ENCODE results near the gene IGSF21.
A peak's percentile ranks its signal among the peaks of the same experiment; 100 is the strongest.

The IGSF21 gene

GRCh38 chr1:18354612-18355011 lies 247.0 kb downstream of the IGSF21 start:
- TF ChIP-seq REST (IDR thresholded peaks at IDR 0.05; ENCODE audit: low read depth) (no peak), CEBPB (IDR thresholded peaks at IDR 0.05) (no peak), YY1 (IDR thresholded peaks at IDR 0.05; ENCODE audit: low read depth) (no peak), TCF12 (IDR thresholded peaks at IDR 0.05; ENCODE audit: low read depth) (no peak), EP300 (IDR thresholded peaks at IDR 0.05; ENCODE audit: borderline replicate concordance) (no peak), FOXM1 (IDR thresholded peaks at IDR 0.05; ENCODE audit: borderline replicate concordance, low read depth) (no peak), CREB1 (IDR thresholded peaks at IDR 0.05; ENCODE audit: low read depth) (no peak), RAD21 (IDR thresholded peaks at IDR 0.05; ENCODE audit: low read depth) (no peak), MAX (IDR thresholded peaks at IDR 0.05) (no peak), EGR1 (IDR thresholded peaks at IDR 0.05) (no peak), TAF1 (IDR thresholded peaks at IDR 0.05; ENCODE audit: low read depth) (no peak), TEAD4 (IDR thresholded peaks at IDR 0.05) (no peak), USF1 (IDR thresholded peaks at IDR 0.05) (no peak), ZBTB7A (IDR thresholded peaks at IDR 0.05; ENCODE audit: low read depth) (no peak)

- TF ChIP-seq ZBTB7A (IDR thresholded peaks at IDR 0.05; ENCODE audit: low read depth) (no peak), TAF1 (IDR thresholded peaks at IDR 0.05; ENCODE audit: low read depth) (no peak), EGR1 (IDR thresholded peaks at IDR 0.05) (no peak), CEBPB (IDR thresholded peaks at IDR 0.05) (no peak), CREB1 (IDR thresholded peaks at IDR 0.05; ENCODE audit: low read depth) (no peak), YY1 (IDR thresholded peaks at IDR 0.05; ENCODE audit: low read depth) (no peak), USF1 (IDR thresholded peaks at IDR 0.05) (no peak), EP300 (IDR thresholded peaks at IDR 0.05; ENCODE audit: borderline replicate concordance) (no peak), MAX (IDR thresholded peaks at IDR 0.05) (no peak), NFIC (IDR thresholded peaks at IDR 0.05) (no peak), RAD21 (IDR thresholded peaks at IDR 0.05; ENCODE audit: low read depth) (no peak), FOXM1 (IDR thresholded peaks at IDR 0.05; ENCODE audit: borderline replicate concordance, low read depth) (no peak), TEAD4 (IDR thresholded peaks at IDR 0.05) (no peak), REST (IDR thresholded peaks at IDR 0.05; ENCODE audit: low read depth) (no peak), TCF12 (IDR thresholded peaks at IDR 0.05; ENCODE audit: low read depth) (no peak)
These were observed 250.1 kb downstream of the IGSF21 start for GRCh38 chr1:18357622-18358230.

- TF ChIP-seq CEBPB (IDR thresholded peaks at IDR 0.05) (no peak), CREB1 (IDR thresholded peaks at IDR 0.05; ENCODE audit: low read depth) (no peak), YY1 (IDR thresholded peaks at IDR 0.05; ENCODE audit: low read depth) (no peak), ZBTB7A (IDR thresholded peaks at IDR 0.05; ENCODE audit: low read depth) (no peak)
These were observed 251.0 kb downstream of the IGSF21 start for GRCh38 chr1:18358600-18358999.

GRCh38 chr1:18360251-18360650 lies 252.7 kb downstream of the IGSF21 start:
- no peak for TF ChIP-seq CEBPB (IDR thresholded peaks at IDR 0.05)
- no peak for TF ChIP-seq EGR1 (IDR thresholded peaks at IDR 0.05)
- no peak for TF ChIP-seq CREB1 (IDR thresholded peaks at IDR 0.05; ENCODE audit: low read depth)
- peak; percentile 8; the same call in 1 of the 2 replicates for TF ChIP-seq NFIC (IDR thresholded peaks at IDR 0.05)
- TF ChIP-seq MAX (IDR thresholded peaks at IDR 0.05): no peak
- TF ChIP-seq YY1 (IDR thresholded peaks at IDR 0.05; ENCODE audit: low read depth): no peak
- TF ChIP-seq RAD21 (IDR thresholded peaks at IDR 0.05; ENCODE audit: low read depth): peak; percentile 37; the same call in 1 of the 2 replicates

- TF ChIP-seq USF1 (IDR thresholded peaks at IDR 0.05) (no peak), RAD21 (IDR thresholded peaks at IDR 0.05; ENCODE audit: low read depth) (peak; percentile 28; the same call in 1 of the 2 replicates)
These were observed 254.6 kb downstream of the IGSF21 start for GRCh38 chr1:18362150-18362549.

GRCh38 chr1:18363436-18363835 lies 255.8 kb downstream of the IGSF21 start:
- TF ChIP-seq NFIC (IDR thresholded peaks at IDR 0.05): no peak
- no peak for TF ChIP-seq TCF12 (IDR thresholded peaks at IDR 0.05; ENCODE audit: low read depth)
- TF ChIP-seq ZBTB7A (IDR thresholded peaks at IDR 0.05; ENCODE audit: low read depth): no peak
- no peak for TF ChIP-seq USF1 (IDR thresholded peaks at IDR 0.05)
- no peak for TF ChIP-seq MAX (IDR thresholded peaks at IDR 0.05)
- TF ChIP-seq TEAD4 (IDR thresholded peaks at IDR 0.05): no peak
- no peak for TF ChIP-seq REST (IDR thresholded peaks at IDR 0.05; ENCODE audit: low read depth)
- no peak for TF ChIP-seq RAD21 (IDR thresholded peaks at IDR 0.05; ENCODE audit: low read depth)
- TF ChIP-seq YY1 (IDR thresholded peaks at IDR 0.05; ENCODE audit: low read depth): no peak
- TF ChIP-seq FOXM1 (IDR thresholded peaks at IDR 0.05; ENCODE audit: borderline replicate concordance, low read depth): no peak
- no peak for TF ChIP-seq CREB1 (IDR thresholded peaks at IDR 0.05; ENCODE audit: low read depth)
- TF ChIP-seq EP300 (IDR thresholded peaks at IDR 0.05; ENCODE audit: borderline replicate concordance): no peak
- no peak for TF ChIP-seq CEBPB (IDR thresholded peaks at IDR 0.05)
- no peak for TF ChIP-seq EGR1 (IDR thresholded peaks at IDR 0.05)
- TF ChIP-seq TAF1 (IDR thresholded peaks at IDR 0.05; ENCODE audit: low read depth): no peak

All from Ishikawa (cell line).